ENCODE results near the gene ANKMY2.

DNA sequence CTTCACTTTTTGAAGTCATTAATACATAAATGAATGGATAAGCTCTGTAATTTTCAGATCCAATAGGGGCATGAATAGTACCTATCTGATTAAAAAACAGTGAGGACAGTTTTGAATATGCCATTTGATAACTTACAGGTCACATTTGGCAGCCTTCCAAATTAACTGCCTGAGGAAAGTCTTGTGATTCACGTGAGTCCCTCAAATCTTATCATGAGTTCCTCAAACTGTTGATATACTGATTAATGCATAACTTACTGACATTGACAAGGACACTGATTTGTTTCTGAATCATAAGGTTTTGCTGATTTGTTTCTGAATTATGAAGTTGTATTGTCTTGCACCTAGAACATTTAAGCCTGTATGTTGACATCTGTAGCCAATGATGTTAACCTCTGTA is 55.1 kb downstream of the ANKMY2 start:
- TF ChIP-seq, protein P1, sequence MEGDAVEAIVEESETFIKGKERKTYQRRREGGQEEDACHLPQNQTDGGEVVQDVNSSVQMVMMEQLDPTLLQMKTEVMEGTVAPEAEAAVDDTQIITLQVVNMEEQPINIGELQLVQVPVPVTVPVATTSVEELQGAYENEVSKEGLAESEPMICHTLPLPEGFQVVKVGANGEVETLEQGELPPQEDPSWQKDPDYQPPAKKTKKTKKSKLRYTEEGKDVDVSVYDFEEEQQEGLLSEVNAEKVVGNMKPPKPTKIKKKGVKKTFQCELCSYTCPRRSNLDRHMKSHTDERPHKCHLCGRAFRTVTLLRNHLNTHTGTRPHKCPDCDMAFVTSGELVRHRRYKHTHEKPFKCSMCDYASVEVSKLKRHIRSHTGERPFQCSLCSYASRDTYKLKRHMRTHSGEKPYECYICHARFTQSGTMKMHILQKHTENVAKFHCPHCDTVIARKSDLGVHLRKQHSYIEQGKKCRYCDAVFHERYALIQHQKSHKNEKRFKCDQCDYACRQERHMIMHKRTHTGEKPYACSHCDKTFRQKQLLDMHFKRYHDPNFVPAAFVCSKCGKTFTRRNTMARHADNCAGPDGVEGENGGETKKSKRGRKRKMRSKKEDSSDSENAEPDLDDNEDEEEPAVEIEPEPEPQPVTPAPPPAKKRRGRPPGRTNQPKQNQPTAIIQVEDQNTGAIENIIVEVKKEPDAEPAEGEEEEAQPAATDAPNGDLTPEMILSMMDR (IDR thresholded peaks at IDR 0.05; ENCODE audit: low read length) = no peak
- TF ChIP-seq EZH2 (IDR thresholded peaks at IDR 0.05; ENCODE audit: borderline replicate concordance, low read length) = no peak

Measured in OCI-LY1 (cell line).